B cell (primary cell): ENCODE results near the gene DMAC2.

ENCODE experiments used
- CTCF ChIP-seq: fragments of 200-600 bp; IDR thresholded peaks from one replicate; pipeline ENCODE4 v1.8.0; 2022; ENCODE audit warnings: antibody characterized with exemption, mild to moderate bottlenecking
- EZH2 ChIP-seq: IDR thresholded peaks from 2 replicates; pipeline ENCODE4 v1.6.1; 2012; ENCODE audit warnings: borderline replicate concordance, low read depth, mild to moderate bottlenecking, moderate library complexity, low read length; ENCODE audit not compliant: insufficient read depth, poor library complexity, severe bottlenecking

- no peak for TF ChIP-seq CTCF
- TF ChIP-seq EZH2: no peak
Measured at GRCh38 chr19:41478875-41479756, 39.4 kb upstream of the DMAC2 start.
